Mucosa of rectum (tissue), 2 donors: Measurements from ENCODE around the gene UGT2A1.

ENCODE experiments used
- H3K27ac ChIP-seq, 2 donors: one replicate each; pipeline ENCODE4 v1.7.0; 2013; ENCODE audit warnings: inconsistent platforms in 2 of 2, low read depth in 2 of 2, low read length in 2 of 2
- H3K27me3 ChIP-seq, 2 donors: one replicate each; pipeline ENCODE4 v1.7.0; 2013; ENCODE audit warnings: low read length in 2 of 2; ENCODE audit not compliant: control insufficient read depth in 2 of 2, insufficient read depth in 2 of 2
- H3K36me3 ChIP-seq, 2 donors: one replicate each; pipeline ENCODE4 v1.7.0; 2013; ENCODE audit warnings: low read length in 2 of 2; ENCODE audit not compliant: control insufficient read depth in 2 of 2, insufficient read depth in 2 of 2
- H3K4me1 ChIP-seq, 2 donors: one replicate each; pipeline ENCODE4 v1.7.0; 2013; ENCODE audit warnings: low read length in 2 of 2, mild to moderate bottlenecking in 1 of 2; ENCODE audit not compliant: control insufficient read depth in 2 of 2, insufficient read depth in 2 of 2
- H3K4me3 ChIP-seq, 2 donors: one replicate each; pipeline ENCODE4 v1.7.0; 2013; ENCODE audit warnings: low read length in 2 of 2
- H3K9ac ChIP-seq, 2 donors: one replicate each; pipeline ENCODE4 v1.7.0; 2013; ENCODE audit warnings: low read length in 2 of 2, low read depth in 1 of 2, mild to moderate bottlenecking in 1 of 2
- H3K9me3 ChIP-seq, 2 donors: one replicate each; pipeline ENCODE4 v1.7.0; 2013; ENCODE audit warnings: low read length in 2 of 2; ENCODE audit not compliant: control insufficient read depth in 2 of 2
- donor health status: healthy.
- donor health status: Normal muscosa, but diverticular disease.

The UGT2A1 gene

GRCh38 chr4:69656653-69657158 is 3.7 kb upstream of the UGT2A1 start:
- H3K27me3 ChIP-seq, result no peaks in the 10 kb centered on the region
- no peak overlapping the region for H3K27ac ChIP-seq
- H3K4me3 ChIP-seq, result no peak overlapping the region
- H3K36me3 ChIP-seq, result no peaks in the 10 kb centered on the region
- no peak overlapping the region for H3K9ac ChIP-seq
- H3K9me3 ChIP-seq, result no peaks in the 10 kb centered on the region
- H3K4me1 ChIP-seq, result no peaks in the 10 kb centered on the region

DNA sequence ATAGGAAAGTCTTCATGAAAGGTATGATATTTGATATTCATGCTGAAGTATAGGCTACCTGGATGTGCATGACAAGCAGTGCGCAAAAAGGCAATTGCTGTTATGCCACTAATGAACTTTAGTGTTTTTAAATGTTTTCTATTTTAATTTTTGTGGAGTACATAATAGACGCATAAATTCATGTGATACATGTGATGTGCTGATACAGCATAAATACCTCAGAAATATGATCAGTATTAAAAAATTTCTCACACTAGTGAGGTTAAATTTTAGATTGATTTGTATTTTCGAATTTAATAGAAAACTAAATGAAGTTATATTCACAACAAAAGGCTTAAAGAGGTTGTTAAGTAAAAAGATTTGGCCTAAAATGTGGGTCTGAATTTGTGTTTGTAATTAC is 2.2 kb downstream of the UGT2A1 start:
- Histone ChIP-seq H3K9ac (no peak overlapping the region), H3K4me1 (no peaks in the 10 kb centered on the region), H3K4me3 (no peak overlapping the region), H3K9me3 (no peaks in the 10 kb centered on the region), H3K27me3 (no peaks in the 10 kb centered on the region), H3K27ac (no peak overlapping the region), H3K36me3 (no peaks in the 10 kb centered on the region)

DNA sequence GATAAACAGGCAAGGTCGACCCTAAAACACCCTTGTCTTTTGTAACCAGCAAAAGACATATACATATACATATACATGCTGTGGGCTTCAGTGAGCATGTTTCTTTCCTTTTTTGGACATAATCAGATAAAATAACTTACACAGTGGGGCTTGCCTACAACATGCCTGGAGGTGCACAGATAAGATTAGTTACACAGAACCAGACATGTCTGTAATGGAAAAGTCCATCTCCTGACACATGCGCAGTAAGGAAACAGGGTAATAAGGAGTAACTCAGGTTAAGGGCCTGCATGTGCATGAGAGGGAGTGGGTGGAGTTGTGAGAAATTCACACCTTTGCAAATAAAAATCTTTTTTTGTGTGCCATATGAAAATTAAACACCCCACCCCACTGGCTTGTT is 3.4 kb downstream of the UGT2A1 start:
- H3K36me3 ChIP-seq, result no peaks in the 10 kb centered on the region
- H3K4me3 ChIP-seq, result no peak overlapping the region
- no peak overlapping the region for H3K27ac ChIP-seq
- H3K27me3 ChIP-seq, result no peaks in the 10 kb centered on the region
- H3K9ac ChIP-seq, result no peak overlapping the region
- H3K4me1 ChIP-seq, result no peaks in the 10 kb centered on the region
- no peaks in the 10 kb centered on the region for H3K9me3 ChIP-seq

DNA sequence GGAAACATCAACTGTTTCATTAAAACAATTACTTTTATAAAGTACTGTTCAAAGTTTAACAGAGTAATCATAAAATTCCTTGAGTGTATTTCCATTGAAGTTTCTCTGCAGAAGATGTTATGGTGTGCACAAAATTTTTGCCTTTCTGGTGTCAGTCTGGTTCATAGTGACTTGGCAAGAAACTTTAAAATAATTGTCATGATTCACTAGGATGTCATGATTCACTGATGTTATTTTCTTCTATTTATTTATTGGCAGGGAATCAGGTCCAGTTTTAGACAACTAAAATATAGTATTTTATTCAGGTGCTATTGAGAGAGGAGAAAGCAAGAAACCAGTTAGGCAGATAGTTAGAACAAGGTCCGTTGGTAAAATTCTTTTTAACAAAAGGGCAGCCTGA is 3.8 kb downstream of the UGT2A1 start:
- no peak overlapping the region for H3K27ac ChIP-seq
- H3K4me3 ChIP-seq, result no peak overlapping the region
- no peaks in the 10 kb centered on the region for H3K9me3 ChIP-seq
- no peak overlapping the region for H3K9ac ChIP-seq
- H3K36me3 ChIP-seq, result no peaks in the 10 kb centered on the region
- H3K27me3 ChIP-seq, result no peaks in the 10 kb centered on the region
- no peaks in the 10 kb centered on the region for H3K4me1 ChIP-seq

DNA sequence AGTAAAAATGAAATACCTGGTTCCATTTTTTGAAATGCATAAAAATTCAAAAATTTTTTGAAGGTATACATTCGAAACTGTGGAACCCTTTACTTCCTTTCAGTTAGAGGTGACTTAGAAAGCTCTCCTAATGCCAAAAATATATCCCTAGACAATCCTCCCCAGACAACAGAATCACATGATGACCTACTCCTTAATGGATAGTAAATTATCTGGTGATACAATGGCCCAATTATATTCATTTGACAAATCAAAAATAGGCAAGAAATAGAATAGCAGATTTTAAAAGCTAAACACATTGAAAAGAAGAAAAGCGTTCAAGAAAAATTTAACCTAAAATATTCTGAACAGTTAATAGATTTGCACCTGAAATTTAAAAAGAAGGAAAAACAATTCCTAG is 10.1 kb downstream of the UGT2A1 start:
- H3K9me3 ChIP-seq, result no peaks in the 10 kb centered on the region
- no peak overlapping the region for H3K4me3 ChIP-seq
- H3K9ac ChIP-seq, result no peak overlapping the region
- no peak overlapping the region for H3K27ac ChIP-seq
- no peaks in the 10 kb centered on the region for H3K27me3 ChIP-seq
- no peaks in the 10 kb centered on the region for H3K36me3 ChIP-seq
- no peaks in the 10 kb centered on the region for H3K4me1 ChIP-seq

DNA sequence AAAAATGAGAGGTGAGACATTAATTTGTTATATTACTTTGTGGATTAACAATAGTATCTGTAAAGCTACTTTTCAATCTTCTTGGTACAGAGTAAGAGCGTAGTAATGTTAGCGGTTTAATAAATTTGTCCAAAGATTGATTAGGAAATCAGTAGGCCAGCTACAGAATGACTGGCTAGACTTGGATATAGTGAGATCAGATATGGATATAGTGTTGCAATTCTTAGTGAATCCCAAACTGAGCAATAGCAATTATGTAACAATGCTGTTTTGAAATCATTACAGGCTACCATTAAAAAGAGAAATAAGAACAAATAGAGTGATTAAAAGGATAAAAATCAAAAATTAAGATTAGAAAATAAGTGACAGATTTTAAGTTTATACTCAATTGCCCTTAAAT is 12.8 kb downstream of the UGT2A1 start:
- Histone ChIP-seq H3K27ac (no peak overlapping the region), H3K27me3 (no peaks in the 10 kb centered on the region), H3K4me1 (no peaks in the 10 kb centered on the region), H3K36me3 (no peaks in the 10 kb centered on the region), H3K9me3 (no peaks in the 10 kb centered on the region), H3K4me3 (no peak overlapping the region), H3K9ac (no peak overlapping the region)

DNA sequence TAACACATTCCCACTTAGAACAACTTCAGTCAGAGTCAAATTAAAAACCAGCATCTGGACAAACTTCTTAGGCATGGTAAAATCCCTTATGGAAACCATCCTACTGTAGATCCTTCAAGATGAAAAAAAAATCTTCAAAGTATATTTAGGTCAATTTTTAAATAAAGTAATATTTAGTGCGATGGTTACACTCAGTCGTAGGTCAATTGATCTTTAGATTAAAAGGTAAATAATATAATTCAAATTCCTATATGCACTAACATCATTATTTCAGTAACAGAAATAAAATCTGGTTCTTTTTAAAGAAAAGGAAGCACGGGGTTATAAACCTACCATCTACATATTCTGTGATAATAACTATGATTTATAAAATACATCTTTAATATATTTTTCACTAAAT is 13.5 kb downstream of the UGT2A1 start, which contains the start of gene UGT2A2:
TSS of gene UGT2A2 (minus strand) at position 101 of the 400 bp plus-strand sequence. CDS start at position 99, 2 bp downstream.
- Histone ChIP-seq H3K36me3 (no peaks in the 10 kb centered on the region), H3K27ac (no peak within 1 kb of the TSS), H3K4me1 (no peaks in the 10 kb centered on the region), H3K27me3 (no peaks in the 10 kb centered on the region), H3K9ac (no peak within 1 kb of the TSS), H3K4me3 (no peak within 1 kb of the TSS), H3K9me3 (no peaks in the 10 kb centered on the region)

DNA sequence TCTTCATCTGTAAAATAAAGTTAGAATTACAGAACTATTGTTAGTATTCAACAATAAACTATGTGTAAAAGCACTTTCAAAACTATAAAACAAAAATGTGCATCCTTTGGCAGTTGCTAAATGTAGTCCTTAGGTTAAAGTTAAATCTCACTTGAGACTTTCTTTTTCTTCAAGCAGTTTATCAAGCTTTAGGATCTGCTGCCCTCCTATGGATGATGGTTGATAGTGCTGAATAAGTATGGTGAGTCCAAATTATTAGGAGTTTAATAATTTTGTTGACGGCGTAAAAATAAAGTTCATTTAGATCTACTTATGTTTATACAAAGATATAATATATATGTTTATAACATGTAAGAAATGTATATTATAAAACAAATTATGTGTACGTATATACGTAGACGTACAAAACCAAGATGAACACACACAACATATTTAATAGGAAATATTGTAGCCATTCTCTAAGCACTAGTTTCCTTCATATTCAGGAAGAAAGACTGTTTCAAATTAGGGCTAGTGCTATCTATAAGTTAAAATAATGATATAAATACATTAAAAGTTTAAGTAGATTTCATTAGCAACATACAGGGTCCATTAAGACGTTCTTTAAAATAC is 35.9 kb downstream of the UGT2A1 start:
- H3K9me3 ChIP-seq, result no peaks in the 10 kb centered on the region
- no peaks in the 10 kb centered on the region for H3K27me3 ChIP-seq
- H3K36me3 ChIP-seq, result no peaks in the 10 kb centered on the region
- H3K9ac ChIP-seq, result no peak overlapping the region
- H3K27ac ChIP-seq, result no peak overlapping the region
- H3K4me3 ChIP-seq, result no peak overlapping the region
- no peaks in the 10 kb centered on the region for H3K4me1 ChIP-seq

DNA sequence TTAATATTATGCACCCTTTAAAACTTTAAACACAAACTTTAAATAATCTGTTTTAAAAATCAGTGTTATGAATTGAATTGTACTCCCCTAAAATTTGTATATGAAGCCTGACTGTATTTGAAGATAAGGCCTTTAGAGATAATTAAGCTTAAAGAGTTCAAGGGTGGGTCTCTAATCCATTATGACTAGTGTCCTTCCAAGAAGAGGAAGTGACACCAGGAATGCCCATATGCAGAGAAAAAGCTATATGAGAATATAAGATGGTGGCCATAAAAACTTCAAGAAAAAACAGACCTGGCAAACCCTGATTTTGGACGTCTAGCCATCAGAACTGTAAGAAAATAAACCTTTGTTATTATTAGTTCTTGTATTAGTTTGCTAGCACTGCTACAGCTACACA is 42.6 kb downstream of the UGT2A1 start:
- Histone ChIP-seq H3K27ac (no peak overlapping the region), H3K4me1 (no peaks in the 10 kb centered on the region), H3K36me3 (no peaks in the 10 kb centered on the region), H3K9ac (no peak overlapping the region), H3K27me3 (no peaks in the 10 kb centered on the region), H3K9me3 (no peaks in the 10 kb centered on the region), H3K4me3 (no peak overlapping the region)

DNA sequence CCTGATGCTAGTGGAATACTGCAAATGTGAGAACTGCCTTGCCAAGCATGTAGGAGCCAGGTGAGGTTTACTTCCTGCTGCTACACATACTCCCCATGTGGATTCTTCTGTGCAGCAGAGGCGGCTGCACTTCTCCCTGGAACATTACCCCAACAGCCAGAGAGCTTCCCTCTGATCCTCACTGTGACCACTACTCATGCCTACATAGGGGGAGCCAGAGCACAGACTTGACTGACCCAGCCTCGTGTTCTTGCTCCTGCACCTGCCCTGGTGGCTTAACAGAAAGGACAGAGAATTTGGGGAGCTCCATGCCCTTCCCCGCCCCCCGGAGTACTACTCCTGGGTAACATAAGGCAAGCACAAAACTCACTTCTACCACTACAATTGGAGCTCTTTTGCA is 52.0 kb downstream of the UGT2A1 start:
- Histone ChIP-seq H3K4me1 (no peaks in the 10 kb centered on the region), H3K9me3 (no peaks in the 10 kb centered on the region)

GRCh38 chr4:69600013-69600412 is 53.0 kb downstream of the UGT2A1 start:
- Histone ChIP-seq H3K27ac (no peak overlapping the region), H3K27me3 (no peaks in the 10 kb centered on the region), H3K4me3 (no peak overlapping the region), H3K4me1 (no peaks in the 10 kb centered on the region), H3K36me3 (no peaks in the 10 kb centered on the region), H3K9me3 (no peaks in the 10 kb centered on the region), H3K9ac (no peak overlapping the region)

More for the DNA sequence above, 52.0 kb downstream of the UGT2A1 start:
- H3K9ac ChIP-seq, result no peak overlapping the region
- no peaks in the 10 kb centered on the region for H3K36me3 ChIP-seq
- no peak overlapping the region for H3K4me3 ChIP-seq
- H3K27me3 ChIP-seq, result no peaks in the 10 kb centered on the region
- H3K27ac ChIP-seq, result no peak overlapping the region
